Fibroblast of lung (primary cell): ENCODE data around the gene MRPL33. TPM values are rescaled to one million over a fixed set of nuclear protein-coding genes. Genes with fewer than 3 reads are reported as not detected.

ENCODE experiments used
- DNase-seq, 2 donors: peaks; one replicate each; pipeline versions ENCODE4 v3.0.0 to v3.0.0-alpha.2; 2010; ENCODE audit warnings: low read depth in 2 of 2
- H2AFZ ChIP-seq: 2 replicates; pipeline ENCODE4 v1.5.1; 2012; ENCODE audit warnings: low read length, control low read depth, inconsistent platforms
- H3K27ac ChIP-seq: 2 replicates; pipeline ENCODE4 v1.5.1; 2011; ENCODE audit warnings: low read length, control low read depth; ENCODE audit not compliant: insufficient read depth
- H3K27me3 ChIP-seq: 2 replicates; pipeline ENCODE4 v1.5.1; 2011; ENCODE audit warnings: mild to moderate bottlenecking, low read length; ENCODE audit not compliant: control insufficient read depth, insufficient read depth
- H3K36me3 ChIP-seq: 2 replicates; pipeline ENCODE4 v1.5.1; 2011; ENCODE audit warnings: low read length; ENCODE audit not compliant: control insufficient read depth, insufficient read depth
- H3K4me1 ChIP-seq: 2 replicates; pipeline ENCODE4 v1.5.1; 2011; ENCODE audit warnings: low read length; ENCODE audit not compliant: control insufficient read depth, insufficient read depth; ENCODE audit errors: extremely low read depth
- H3K4me2 ChIP-seq: 2 replicates; pipeline ENCODE4 v1.5.1; 2011; ENCODE audit warnings: low read length, control low read depth; ENCODE audit not compliant: insufficient read depth; ENCODE audit errors: extremely low read depth
- H3K4me3 ChIP-seq, 4 experiments: fragments of 200-600 bp in 1 of 4; sonication (generic) in 1 of 4; replicated peaks in 1 of 4; 2 replicates each; pipeline ENCODE4 v1.5.1; 2011 to 2016; ENCODE audit warnings: low read length in 4 of 4, low read depth in 3 of 4, mild to moderate bottlenecking in 3 of 4, control low read depth in 2 of 4, inconsistent platforms in 1 of 4, mixed read lengths in 1 of 4; ENCODE audit not compliant: insufficient read depth in 1 of 4; ENCODE audit errors: control extremely low read depth in 1 of 4
- H3K79me2 ChIP-seq: 2 replicates; pipeline ENCODE4 v1.5.1; 2012; ENCODE audit warnings: mild to moderate bottlenecking, low read length, inconsistent platforms; ENCODE audit not compliant: control insufficient read depth, insufficient read depth
- H3K9ac ChIP-seq: 2 replicates; pipeline ENCODE4 v1.5.1; 2011; ENCODE audit warnings: mild to moderate bottlenecking, low read length, control low read depth; ENCODE audit not compliant: insufficient read depth
- H3K9me3 ChIP-seq: 2 replicates; pipeline ENCODE4 v1.5.1; 2012; ENCODE audit warnings: low read depth, low read length; ENCODE audit not compliant: control insufficient read depth, insufficient read depth
- H4K20me1 ChIP-seq: 2 replicates; pipeline ENCODE4 v1.5.1; 2011; ENCODE audit warnings: low read length; ENCODE audit not compliant: control insufficient read depth, insufficient read depth; ENCODE audit errors: extremely low read depth
- EZH2 ChIP-seq: IDR thresholded peaks from 2 replicates; pipeline ENCODE4 v1.5.1; 2012; ENCODE audit warnings: low read length, control low read depth, mild to moderate bottlenecking; ENCODE audit errors: missing control alignments
- polyA plus RNA-seq, 2 donors: library from polyadenylated mRNA; depleted of rRNA in 1 of 2; stranded (reverse) in 1 of 2; unstranded in 1 of 2; fragments of >200 nt; gene quantifications; 2 replicates each; pipeline ENCODE4 v1.2.1, GENCODE V29; 2011 to 2012; ENCODE audit warnings: missing spikeins in 1 of 2
- total RNA-seq: library from RNA; depleted of rRNA; stranded (reverse); fragments of >200 nt; gene quantifications from 2 replicates; pipeline ENCODE4 v1.2.1, GENCODE V29; 2014
- TF ChIP-seq, protein P1 (sequence below), 2 donors: IDR thresholded peaks in 1 of 2; conservative IDR thresholded peaks in 1 of 2; 1 replicate in 1 of 2; 2 replicates in 1 of 2; pipeline ENCODE4 v1.5.1; 2011 to 2012; ENCODE audit warnings: low read length in 2 of 2, control low read depth in 1 of 2, inconsistent platforms in 1 of 2, low read depth in 1 of 2, mild to moderate bottlenecking in 1 of 2

MRPL33 gene
- total and polyA plus RNA-seq, 2 donors (not counting 1 experiment from before 2014, with no cell fraction given) = 85.9 to 178 TPM

DNA sequence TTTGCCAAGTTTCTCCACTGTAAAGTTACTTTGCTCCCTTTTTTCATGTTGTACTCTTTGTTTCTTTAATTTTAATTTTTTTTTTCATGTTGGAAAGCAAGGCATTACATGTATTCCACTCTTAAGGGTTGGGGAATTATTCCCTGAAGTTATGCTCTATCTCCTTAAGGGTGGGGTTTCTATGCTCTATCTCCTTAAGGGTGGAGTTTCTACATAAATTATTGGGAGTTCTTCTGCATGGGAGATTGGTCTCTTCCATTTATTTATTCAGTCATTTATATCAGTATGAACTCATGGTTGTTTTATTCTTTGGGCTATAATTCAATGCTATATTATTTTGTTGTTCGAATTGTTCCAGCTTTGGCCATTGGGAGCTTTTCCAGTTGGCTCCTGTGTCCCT is 11.2 kb downstream of the MRPL33 start:
- H3K36me3 ChIP-seq = no peaks in the 10 kb centered on the region
- H3K27ac ChIP-seq = no peak overlapping the region
- no peak for DNase-seq
- no peaks in the 10 kb centered on the region for H3K4me1 ChIP-seq
- no peak overlapping the region for H3K4me3 ChIP-seq
- no peaks in the 10 kb centered on the region for H3K9me3 ChIP-seq
- no peak overlapping the region for H3K4me2 ChIP-seq
- no peaks in the 10 kb centered on the region for H4K20me1 ChIP-seq
- TF ChIP-seq, protein P1, sequence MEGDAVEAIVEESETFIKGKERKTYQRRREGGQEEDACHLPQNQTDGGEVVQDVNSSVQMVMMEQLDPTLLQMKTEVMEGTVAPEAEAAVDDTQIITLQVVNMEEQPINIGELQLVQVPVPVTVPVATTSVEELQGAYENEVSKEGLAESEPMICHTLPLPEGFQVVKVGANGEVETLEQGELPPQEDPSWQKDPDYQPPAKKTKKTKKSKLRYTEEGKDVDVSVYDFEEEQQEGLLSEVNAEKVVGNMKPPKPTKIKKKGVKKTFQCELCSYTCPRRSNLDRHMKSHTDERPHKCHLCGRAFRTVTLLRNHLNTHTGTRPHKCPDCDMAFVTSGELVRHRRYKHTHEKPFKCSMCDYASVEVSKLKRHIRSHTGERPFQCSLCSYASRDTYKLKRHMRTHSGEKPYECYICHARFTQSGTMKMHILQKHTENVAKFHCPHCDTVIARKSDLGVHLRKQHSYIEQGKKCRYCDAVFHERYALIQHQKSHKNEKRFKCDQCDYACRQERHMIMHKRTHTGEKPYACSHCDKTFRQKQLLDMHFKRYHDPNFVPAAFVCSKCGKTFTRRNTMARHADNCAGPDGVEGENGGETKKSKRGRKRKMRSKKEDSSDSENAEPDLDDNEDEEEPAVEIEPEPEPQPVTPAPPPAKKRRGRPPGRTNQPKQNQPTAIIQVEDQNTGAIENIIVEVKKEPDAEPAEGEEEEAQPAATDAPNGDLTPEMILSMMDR (conservative IDR thresholded peaks at IDR 0.05 in 1 of 2, IDR thresholded peaks at IDR 0.05 in 1 of 2; ENCODE audit: low read depth in 1 of 2, low read length in 2 of 2) = no peak
- TF ChIP-seq EZH2 = no peak
- H2AFZ ChIP-seq = no peak overlapping the region
- no peaks in the 10 kb centered on the region for H3K27me3 ChIP-seq
- peaks cover 13% of the 10 kb centered on the region for H3K79me2 ChIP-seq
- H3K9ac ChIP-seq = no peak overlapping the region

GRCh38 chr2:27790796-27791195 is 19.3 kb downstream of the MRPL33 start:
- Histone ChIP-seq H3K4me2 (no peak overlapping the region), H3K4me3 (no peak overlapping the region), H3K9me3 (no peaks in the 10 kb centered on the region), H3K79me2 (no peaks in the 10 kb centered on the region), H4K20me1 (no peaks in the 10 kb centered on the region), H3K27me3 (no peaks in the 10 kb centered on the region), H3K27ac (no peak overlapping the region), H2AFZ (no peak overlapping the region), H3K9ac (no peak overlapping the region), H3K4me1 (peaks cover 13% of the 10 kb centered on the region), H3K36me3 (no peaks in the 10 kb centered on the region)
- DNase-seq = peak in 1 of 2 donors; percentile 41
- no peak for TF ChIP-seq EZH2
- TF ChIP-seq, protein P1 (conservative IDR thresholded peaks at IDR 0.05 in 1 of 2, IDR thresholded peaks at IDR 0.05 in 1 of 2; ENCODE audit: low read depth in 1 of 2, low read length in 2 of 2) = no peak

GRCh38 chr2:27792759-27793158 is 21.2 kb downstream of the MRPL33 start:
- no peaks in the 10 kb centered on the region for H3K27me3 ChIP-seq
- no peaks in the 10 kb centered on the region for H3K79me2 ChIP-seq
- H3K4me3 ChIP-seq = no peak overlapping the region
- H2AFZ ChIP-seq = peak overlapping the region; percentile 54
- no peaks in the 10 kb centered on the region for H4K20me1 ChIP-seq
- no peak overlapping the region for H3K4me2 ChIP-seq
- TF ChIP-seq, protein P1 (conservative IDR thresholded peaks at IDR 0.05 in 1 of 2, IDR thresholded peaks at IDR 0.05 in 1 of 2; ENCODE audit: low read depth in 1 of 2, low read length in 2 of 2) = no peak
- no peak for TF ChIP-seq EZH2
- peak; percentile 46 to 68 for DNase-seq
- H3K36me3 ChIP-seq = no peaks in the 10 kb centered on the region
- H3K9ac ChIP-seq = no peak overlapping the region
- H3K4me1 ChIP-seq = peaks cover 20% of the 10 kb centered on the region
- no peaks in the 10 kb centered on the region for H3K9me3 ChIP-seq
- no peak overlapping the region for H3K27ac ChIP-seq
